K562 (cell line): ENCODE results near the gene HRH4. TPM values are rescaled to one million over a fixed set of nuclear protein-coding genes. Genes with fewer than 3 reads are reported as not detected.
A peak's percentile ranks its signal among the peaks of the same experiment; 100 is the strongest.

Experiments
- CBX2 ChIP-seq: fragments of 200-600 bp; sonication (generic); IDR thresholded peaks from one replicate; pipeline ENCODE4 v1.6.1; 2012; ENCODE audit warnings: mild to moderate bottlenecking, low read length, inconsistent platforms; ENCODE audit not compliant: insufficient read depth, poor library complexity, severe bottlenecking
- CEBPZ ChIP-seq: fragments of 150-350 bp; IDR thresholded peaks from 2 replicates; pipeline ENCODE4 v1.6.1; 2014; ENCODE audit warnings: low read depth, mild to moderate bottlenecking, low read length, borderline replicate concordance
- CTCF ChIP-seq, 3 experiments: IDR thresholded peaks in 2 of 3; conservative IDR thresholded peaks in 1 of 3; 2 replicates each; pipeline ENCODE4 v1.5.1; 2011 to 2012; ENCODE audit warnings: low read length in 3 of 3, mild to moderate bottlenecking in 3 of 3, control low read depth in 2 of 3, improper control_type of control experiment in 1 of 3, inconsistent platforms in 1 of 3, low read depth in 1 of 3, mixed read lengths in 1 of 3, moderate library complexity in 1 of 3; ENCODE audit not compliant: insufficient read depth in 2 of 3
- ESRRA ChIP-seq: fragments of 450-650 bp; IDR thresholded peaks from 2 replicates; pipeline ENCODE4 v1.6.1; 2014; ENCODE audit warnings: low read depth, mild to moderate bottlenecking, moderate library complexity, borderline replicate concordance
- NCOA4 ChIP-seq: fragments of 450-650 bp; IDR thresholded peaks from 2 replicates; pipeline ENCODE4 v1.6.1; 2018; ENCODE audit warnings: mild to moderate bottlenecking; ENCODE audit not compliant: partially characterized antibody
- NFE2 ChIP-seq: IDR thresholded peaks from 2 replicates; pipeline ENCODE4 v1.6.1; 2014; ENCODE audit warnings: antibody characterized with exemption, low read depth
- SMARCE1 ChIP-seq: fragments of 450-650 bp; IDR thresholded peaks from 2 replicates; pipeline ENCODE4 v1.7.1; 2016; ENCODE audit warnings: mild to moderate bottlenecking
- STAT6 ChIP-seq: sonication (generic); formaldehyde crosslinking; IDR thresholded peaks from 2 replicates; pipeline ENCODE4 v1.8.1; 2023; ENCODE audit warnings: mild to moderate bottlenecking, missing genetic modification reagents
- ZNF431 ChIP-seq: sonication (generic); formaldehyde crosslinking; IDR thresholded peaks from 2 replicates; pipeline ENCODE4 v1.8.0; 2022; ENCODE audit warnings: mild to moderate bottlenecking, missing genetic modification reagents
- ZNF507 ChIP-seq: conservative IDR thresholded peaks from 2 replicates; pipeline ENCODE4 v1.6.1; 2017; ENCODE audit warnings: missing genetic modification characterization, missing compliant biosample characterization
- ZSCAN29 ChIP-seq: fragments of 450-650 bp; IDR thresholded peaks from 2 replicates; pipeline ENCODE4 v1.6.1; 2017
- polyA plus RNA-seq, 8 experiments: library from polyadenylated mRNA; depleted of rRNA in 4 of 8; stranded (reverse) in 5 of 8; unstranded in 3 of 8; fragments of >200 nt; fragmentation: Nextera tagmentation in 2 of 8; fragmentation: Illumina TruSeq in 1 of 8; extraction: Ambion mirVana in 2 of 8; extraction: Trizol in 1 of 8; gene quantifications; 2 replicates each; pipeline versions ENCODE4 v1.2.1 to v1.2.3, GENCODE V29; 2011 to 2014; ENCODE audit warnings: inconsistent platforms in 1 of 8, missing spikeins in 1 of 8
- total RNA-seq, 7 experiments: library from RNA; depleted of rRNA in 6 of 7; stranded (reverse); fragments of >200 nt in 6 of 7; fragmentation: Illumina TruSeq in 2 of 7; extraction: Trizol in 2 of 7; gene quantifications; 2 replicates each; pipeline versions ENCODE4 v1.2.1 to v1.2.3, GENCODE V29; 2011 to 2021; ENCODE audit warnings: low replicate concordance in 1 of 7

Gene HRH4
- total and polyA plus RNA-seq, 9 of the 15 experiments (the other 6 are each of a cell fraction or from before 2014, with no cell fraction given), result not detected

- peak; percentile 30 to 75 (median 58); a peak in 5 of 6 replicates for TF ChIP-seq CTCF (IDR thresholded peaks at IDR 0.05 in 2 of 3, conservative IDR thresholded peaks at IDR 0.05 in 1 of 3; ENCODE audit: insufficient read depth in 2 of 3, low read depth in 1 of 3, low read length in 3 of 3)
- TF ChIP-seq NCOA4, result no peak
- TF ChIP-seq NFE2, result no peak
- TF ChIP-seq SMARCE1, result no peak
- no peak for TF ChIP-seq ESRRA
- no peak for TF ChIP-seq CBX2
- no peak for TF ChIP-seq ZNF507 (tag)
- TF ChIP-seq ZSCAN29, result no peak
- TF ChIP-seq STAT6 (CRISPR knock-in tag), result no peak
- no peak for TF ChIP-seq ZNF431 (CRISPR knock-in tag)
- TF ChIP-seq CEBPZ, result no peak
Observed at GRCh38 chr18:24514439-24514838, 54.0 kb downstream of the HRH4 start (continued).
